ENCODE measurements around the gene CENPP.

Gene CENPP

GRCh38 chr9:92504881-92505280 lies 179.1 kb downstream of the CENPP start:
- no peak for DNase-seq (ENCODE audit: low read depth)
- TF ChIP-seq, protein P1, sequence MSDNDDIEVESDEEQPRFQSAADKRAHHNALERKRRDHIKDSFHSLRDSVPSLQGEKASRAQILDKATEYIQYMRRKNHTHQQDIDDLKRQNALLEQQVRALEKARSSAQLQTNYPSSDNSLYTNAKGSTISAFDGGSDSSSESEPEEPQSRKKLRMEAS (IDR thresholded peaks at IDR 0.05; ENCODE audit: low read depth, low read length), result no peak
- TF ChIP-seq MYC (IDR thresholded peaks at IDR 0.05; ENCODE audit: low read depth, low read length) (no peak), POLR2A (IDR thresholded peaks at IDR 0.05; ENCODE audit: extremely low read depth, insufficient read length) (no peak), CTCF (IDR thresholded peaks at IDR 0.05; ENCODE audit: low read depth, low read length) (no peak)

DNA sequence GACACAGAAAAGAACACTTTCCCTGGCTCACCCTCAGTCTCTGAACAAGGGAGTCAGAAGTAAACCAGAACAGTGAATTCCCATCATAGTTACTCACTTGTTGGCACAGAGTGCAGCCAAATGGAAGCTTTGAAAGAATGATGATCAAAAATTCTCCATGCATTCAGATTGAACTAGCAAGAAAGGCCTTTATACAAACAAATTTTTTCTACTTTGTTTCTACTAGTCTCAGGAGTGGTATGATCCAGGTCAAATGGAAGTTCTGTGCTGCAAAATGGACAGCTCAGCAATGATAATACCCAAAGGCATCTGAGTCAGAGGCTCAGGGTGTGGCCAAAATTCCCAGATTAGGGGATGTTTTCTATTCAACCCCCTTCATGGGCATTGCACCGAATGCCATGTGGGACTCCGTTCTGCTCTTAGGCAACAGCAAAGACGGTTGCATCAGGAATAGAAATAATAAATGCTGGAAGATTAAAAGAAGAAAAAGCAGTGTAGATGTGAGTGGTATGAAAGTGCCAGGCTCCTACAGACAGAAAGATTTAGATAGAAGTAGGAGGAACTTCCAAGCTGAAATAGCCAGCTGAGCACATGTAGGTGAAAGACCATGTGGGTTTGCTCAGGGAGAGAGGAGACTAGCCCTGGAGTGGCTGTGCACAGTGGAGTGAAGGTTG lies 180.6 kb downstream of the CENPP start:
- TF ChIP-seq POLR2A (IDR thresholded peaks at IDR 0.05; ENCODE audit: extremely low read depth, insufficient read length) (no peak), CTCF (IDR thresholded peaks at IDR 0.05; ENCODE audit: low read depth, low read length) (no peak), MYC (IDR thresholded peaks at IDR 0.05; ENCODE audit: low read depth, low read length) (no peak)
- TF ChIP-seq, protein P1 (IDR thresholded peaks at IDR 0.05; ENCODE audit: low read depth, low read length), result no peak
- no peak overlapping the region for H3K4me3 ChIP-seq (ENCODE audit: low read depth, low read length)
- DNase-seq (ENCODE audit: low read depth), result no peak

More at GRCh38 chr9:92504881-92505280, 179.1 kb downstream of the CENPP start:
- no peak overlapping the region for H3K4me3 ChIP-seq (ENCODE audit: low read depth, low read length)

DNA sequence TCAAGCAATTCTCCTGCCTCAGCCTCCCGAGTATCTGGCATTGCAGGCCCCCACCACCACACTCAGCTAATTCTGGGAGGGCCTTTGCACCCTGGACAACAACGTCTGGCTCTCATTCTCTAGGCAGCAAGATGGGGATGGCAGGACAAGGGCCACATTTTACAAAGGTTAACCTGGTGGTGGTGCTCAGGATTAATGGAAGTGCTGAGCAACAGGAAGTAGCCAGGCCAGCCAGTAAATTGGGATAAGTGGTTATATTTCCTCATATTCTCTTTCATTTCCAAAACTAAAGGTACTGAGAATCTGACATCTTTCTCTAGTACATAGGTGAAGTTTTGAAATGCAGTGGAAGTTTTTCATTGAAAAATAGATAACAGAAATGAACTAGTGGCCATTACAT lies 181.3 kb downstream of the CENPP start:
- H3K4me3 ChIP-seq (ENCODE audit: low read depth, low read length), result no peak overlapping the region
- TF ChIP-seq MYC (IDR thresholded peaks at IDR 0.05; ENCODE audit: low read depth, low read length) (no peak), CTCF (IDR thresholded peaks at IDR 0.05; ENCODE audit: low read depth, low read length) (no peak), POLR2A (IDR thresholded peaks at IDR 0.05; ENCODE audit: extremely low read depth, insufficient read length) (no peak)
- TF ChIP-seq, protein P1 (IDR thresholded peaks at IDR 0.05; ENCODE audit: low read depth, low read length), result no peak
- no peak for DNase-seq (ENCODE audit: low read depth)

GRCh38 chr9:92507496-92507895 lies 181.7 kb downstream of the CENPP start:
- no peak for DNase-seq (ENCODE audit: low read depth)
- TF ChIP-seq CTCF (IDR thresholded peaks at IDR 0.05; ENCODE audit: low read depth, low read length) (no peak), POLR2A (IDR thresholded peaks at IDR 0.05; ENCODE audit: extremely low read depth, insufficient read length) (no peak), MYC (IDR thresholded peaks at IDR 0.05; ENCODE audit: low read depth, low read length) (no peak)
- TF ChIP-seq, protein P1 (IDR thresholded peaks at IDR 0.05; ENCODE audit: low read depth, low read length), result no peak
- H3K4me3 ChIP-seq (ENCODE audit: low read depth, low read length), result no peak overlapping the region

DNA sequence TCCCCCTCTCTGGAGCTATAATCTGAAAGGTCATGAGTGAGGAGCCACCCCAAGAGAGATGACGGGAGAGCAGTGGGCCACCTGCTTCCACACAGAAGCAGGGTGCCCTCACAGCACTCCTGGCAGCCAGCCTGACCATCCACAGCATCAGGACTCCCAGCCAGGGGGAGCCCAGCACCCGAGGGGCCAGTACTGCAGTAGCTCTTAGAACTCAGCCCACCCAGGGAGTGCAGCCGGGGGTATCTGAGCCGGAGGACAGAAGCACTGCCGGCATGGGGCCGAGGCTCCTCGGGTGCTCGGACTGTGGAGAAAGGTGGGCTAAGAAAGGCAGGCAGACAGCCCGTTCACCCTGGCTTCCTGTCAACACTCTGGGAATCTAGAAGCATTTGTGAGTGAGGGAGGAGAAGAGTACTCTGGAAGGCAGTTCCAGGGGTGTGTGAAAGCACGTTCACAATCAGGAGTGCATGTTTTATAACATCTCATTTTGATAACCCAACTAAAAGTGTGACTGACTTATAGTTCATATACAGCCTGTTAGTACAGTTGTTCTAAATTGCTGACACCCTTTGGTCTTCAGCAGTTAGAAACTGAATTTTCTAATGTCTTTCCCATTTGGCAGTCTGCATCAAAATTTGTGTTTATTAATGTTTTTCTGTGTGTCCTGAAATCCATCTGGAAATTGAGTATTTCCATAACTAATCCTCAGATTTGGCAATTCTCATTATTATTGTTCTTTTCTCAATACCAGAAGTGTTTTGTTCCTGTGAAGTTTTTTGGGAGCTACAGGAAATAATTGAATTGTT lies 182.5 kb downstream of the CENPP start:
- H3K4me3 ChIP-seq (ENCODE audit: low read depth, low read length), result no peak overlapping the region
- DNase-seq (ENCODE audit: low read depth), result no peak

More for the DNA sequence above, 182.5 kb downstream of the CENPP start:
- no peak for TF ChIP-seq POLR2A (IDR thresholded peaks at IDR 0.05; ENCODE audit: extremely low read depth, insufficient read length)
- TF ChIP-seq CTCF (IDR thresholded peaks at IDR 0.05; ENCODE audit: low read depth, low read length), result no peak
- TF ChIP-seq, protein P1 (IDR thresholded peaks at IDR 0.05; ENCODE audit: low read depth, low read length), result no peak

Measured in NB4 (cell line).